Left forelimb (tissue), 1 donor: ENCODE measurements around the gene C2CD4C.
"Not testable (repeated sequence)": the region's sequence is repeated elsewhere in the genome, so short reads cannot be mapped to it uniquely, and the experiment has no call there.

Source experiments
- DNase-seq: peaks from one replicate; pipeline ENCODE4 v3.0.0-alpha.2; 2018; ENCODE audit warnings: low spot score

C2CD4C gene

DNA sequence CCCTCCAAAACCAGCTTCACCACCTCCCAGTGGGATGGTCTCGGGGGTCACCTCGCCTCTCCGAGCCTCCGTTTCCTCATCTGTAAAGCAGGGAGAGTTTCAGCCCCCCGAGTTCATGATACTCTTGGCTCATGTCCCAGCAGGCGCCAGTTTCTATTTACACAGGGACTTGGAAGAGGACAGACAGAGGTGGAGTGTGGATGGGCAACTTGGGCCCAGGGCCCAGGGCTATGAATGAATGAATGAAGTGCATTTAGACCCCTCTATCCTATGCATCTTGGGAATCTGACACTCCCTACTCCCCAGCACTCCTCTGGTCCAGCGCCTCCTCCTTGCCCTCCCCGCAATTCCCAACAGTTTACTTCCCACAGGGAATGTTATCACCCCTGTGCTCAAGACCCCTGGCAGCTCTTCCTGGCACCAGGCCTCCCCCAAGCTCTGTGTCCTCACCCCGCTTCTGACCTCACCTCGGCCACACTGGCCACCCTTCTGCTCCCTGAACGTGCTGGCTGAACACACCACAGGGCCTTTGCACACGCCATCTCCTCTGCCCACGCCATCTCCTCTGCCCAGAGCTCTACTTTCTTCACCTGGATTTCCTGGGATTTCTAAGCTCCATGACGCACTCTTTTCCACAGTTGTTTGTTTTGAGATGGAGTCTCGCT lies 4.9 kb upstream of the C2CD4C start:
- no peak for DNase-seq

- no peak for DNase-seq
Measured at GRCh38 chr19:412356-413355, 3.7 kb upstream of the C2CD4C start.

GRCh38 chr19:411723-412355 lies 2.9 kb upstream of the C2CD4C start:
- DNase-seq, result no peak

- DNase-seq, result not testable (repeated sequence)
Measured at GRCh38 chr19:411121-411722, 2.3 kb upstream of the C2CD4C start.

DNA sequence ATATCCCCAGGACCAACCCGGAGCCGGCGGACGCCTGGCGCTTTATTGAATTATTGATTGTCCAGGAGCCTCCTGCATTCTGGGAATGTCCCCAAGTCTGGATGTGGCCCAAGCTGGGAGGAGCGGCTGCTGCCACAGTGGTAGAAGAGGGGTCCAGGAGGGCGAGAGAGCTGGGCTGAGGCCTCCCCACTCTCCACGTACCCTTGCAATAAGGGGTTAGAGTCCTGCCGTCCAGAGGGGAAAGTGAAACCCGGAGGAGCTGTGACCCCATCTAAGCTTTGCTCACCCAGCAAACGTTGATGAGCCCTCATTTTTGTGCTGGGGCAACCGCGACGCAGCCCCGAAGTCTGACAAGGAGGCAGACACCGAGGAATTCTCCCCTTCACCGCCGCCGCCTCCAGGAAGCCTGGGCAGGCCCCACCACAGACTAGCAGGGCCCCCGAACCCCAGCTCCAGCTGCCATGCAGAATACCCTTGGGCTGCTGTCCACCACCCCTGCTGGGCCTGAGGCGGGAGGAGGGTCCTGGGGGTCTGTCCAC lies 1.4 kb upstream of the C2CD4C start:
- no peak for DNase-seq

GRCh38 chr19:409516-410242 lies 732 bp upstream of the C2CD4C start:
- peak; percentile 57 for DNase-seq

DNA sequence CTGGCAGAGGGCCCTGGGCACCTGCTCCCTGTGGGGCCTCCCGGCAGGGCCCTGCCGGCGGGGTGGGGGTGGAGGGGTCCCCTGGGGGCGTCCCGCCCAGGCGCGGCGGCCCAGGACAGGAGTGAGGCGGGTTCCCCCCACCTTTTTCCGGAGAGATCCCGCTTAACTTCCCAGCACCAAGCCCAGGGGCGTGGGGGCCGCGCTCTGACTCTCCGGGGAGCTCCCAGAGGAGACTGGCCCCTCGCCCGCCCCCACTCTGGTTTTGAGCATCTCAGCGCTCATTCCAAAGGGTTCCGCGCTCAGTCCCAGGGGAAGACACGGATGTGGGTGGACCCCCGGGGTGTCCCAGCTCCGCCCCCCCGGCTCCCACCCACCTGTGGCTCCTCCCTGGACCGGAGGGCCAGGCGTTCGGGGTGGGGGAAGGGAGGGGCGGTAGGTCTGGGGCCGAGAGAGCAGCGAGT lies 476 bp downstream of the C2CD4C start:
- peak; percentile 66 for DNase-seq

GRCh38 chr19:407511-408440 lies 1.2 kb downstream of the C2CD4C start:
- DNase-seq, result peak; percentile 68

GRCh38 chr19:406971-407510 lies 1.9 kb downstream of the C2CD4C start:
- DNase-seq, result peak; percentile 58

- peak; percentile 58 for DNase-seq
Measured at GRCh38 chr19:406135-406781, 2.7 kb downstream of the C2CD4C start.

- DNase-seq, result peak; percentile 53
Measured at GRCh38 chr19:405121-405965, 3.6 kb downstream of the C2CD4C start.

GRCh38 chr19:403221-404027 lies 5.5 kb downstream of the C2CD4C start:
- no peak for DNase-seq

DNA sequence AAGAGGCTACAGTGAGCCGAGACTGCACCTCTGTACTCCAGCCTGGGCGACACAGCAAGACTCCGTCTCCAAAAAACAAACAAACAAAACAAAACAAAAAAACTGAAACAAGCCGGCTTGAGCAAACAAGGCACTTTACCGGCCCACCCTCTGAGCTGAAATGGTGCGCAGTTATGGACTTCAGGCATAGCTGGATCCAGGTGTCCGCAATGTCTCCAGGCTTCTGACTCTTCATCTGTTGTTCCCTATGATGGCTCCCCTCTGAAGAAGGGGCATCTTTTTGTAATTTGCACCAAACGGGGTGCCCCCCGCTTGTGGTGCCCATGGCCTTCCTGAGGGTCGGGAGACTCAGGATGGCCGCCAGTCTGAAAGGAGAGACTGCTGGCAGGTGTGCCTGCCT lies 6.2 kb downstream of the C2CD4C start:
- DNase-seq, result no peak

DNA sequence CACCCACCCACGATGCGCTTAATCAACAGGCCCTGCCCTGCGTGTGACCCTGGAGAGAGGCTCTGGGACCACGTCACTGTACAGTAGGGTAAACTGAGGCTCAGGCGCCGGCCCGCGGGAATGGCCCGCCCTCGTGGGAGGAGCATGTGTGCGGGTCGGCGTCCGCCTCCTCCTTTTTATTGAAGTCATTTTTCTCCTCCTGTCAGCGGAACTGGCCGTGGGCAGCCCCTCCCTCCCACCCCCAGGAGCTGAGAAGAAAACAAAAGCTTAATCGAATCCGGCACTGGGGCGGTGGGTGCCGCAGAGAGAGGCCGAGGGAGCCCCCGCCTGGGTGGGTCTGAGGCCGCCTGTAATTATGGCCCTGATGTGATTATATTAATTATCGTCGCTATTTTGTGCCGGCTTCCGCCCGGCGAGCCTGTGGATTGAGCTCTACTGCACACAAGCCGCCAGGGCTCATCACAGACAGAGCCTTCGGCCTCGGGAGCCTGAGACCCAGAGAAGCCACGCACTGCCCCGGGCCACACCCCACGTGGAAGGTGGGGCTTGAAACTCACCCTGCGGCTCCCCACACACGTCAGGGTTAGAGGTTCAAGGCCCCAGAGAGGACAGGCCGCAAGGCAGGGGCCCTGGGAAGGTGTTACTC lies 7.0 kb downstream of the C2CD4C start:
- no peak for DNase-seq

GRCh38 chr19:400976-401865 lies 7.7 kb downstream of the C2CD4C start:
- DNase-seq, result no peak

DNA sequence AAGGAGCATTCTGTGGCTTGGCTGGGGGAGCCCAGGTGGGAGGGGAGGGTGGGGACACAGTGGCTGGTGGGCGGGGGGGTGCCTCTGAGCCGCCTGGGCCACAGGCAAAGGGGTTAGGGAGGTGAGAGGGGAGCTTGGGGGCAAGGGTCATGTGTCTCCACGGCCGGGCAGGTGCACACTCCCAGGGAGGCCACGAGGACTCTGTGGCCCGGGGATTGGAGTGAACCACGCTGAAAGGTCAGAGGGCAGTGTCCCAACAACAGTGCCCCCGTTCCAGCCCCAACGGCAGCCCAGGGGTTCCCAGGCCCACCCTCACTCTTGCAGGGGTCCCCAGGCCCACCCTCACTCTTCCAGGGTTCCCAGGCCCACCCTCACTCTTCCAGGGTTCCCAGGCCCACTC lies 9.6 kb downstream of the C2CD4C start:
- DNase-seq, result no peak
